ENCODE data around the gene ZNF26. TPM values are rescaled to one million over a fixed set of nuclear protein-coding genes. Genes with fewer than 3 reads are reported as not detected.
"Not testable (repeated sequence)": the region's sequence is repeated elsewhere in the genome, so short reads cannot be mapped to it uniquely, and the experiment has no call there.

The ZNF26 gene
- total and polyA plus RNA-seq, 2 donors (not counting 1 experiment from before 2014, with no cell fraction given) = 36.0 to 38.3 TPM

DNA sequence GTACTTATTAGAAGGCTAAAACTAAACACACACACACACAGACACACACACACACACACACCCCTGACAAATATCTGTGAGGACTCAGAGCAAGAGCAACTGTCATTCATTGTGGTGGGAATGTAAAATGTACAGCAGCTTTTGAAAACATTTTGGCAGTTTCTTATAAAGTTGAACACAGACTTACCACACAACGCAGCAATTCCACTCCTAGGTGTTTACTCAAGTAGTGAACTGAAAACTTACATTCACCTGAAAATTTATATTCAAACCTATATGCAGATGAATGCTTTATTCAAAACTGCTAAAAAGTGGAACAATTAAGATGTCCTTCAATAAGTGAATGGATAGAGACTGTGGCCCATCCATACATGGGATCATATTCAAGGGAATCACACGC is 48.7 kb upstream of the ZNF26 start:
- H3K9me3 ChIP-seq (ENCODE audit: control extremely low read depth in 1 of 3, control insufficient read depth in 2 of 3, insufficient read depth in 1 of 3, low read length in 2 of 3) = peaks cover 0 to 73% (median 49%) of the 10 kb centered on the region in 3 donors
- H3K79me2 ChIP-seq (ENCODE audit: control insufficient read depth, insufficient read depth, low read length) = no peaks in the 10 kb centered on the region
- no peaks in the 10 kb centered on the region for H3K4me1 Mint-ChIP-seq
- peaks cover 29% of the 10 kb centered on the region for H3K9me3 Mint-ChIP-seq (ENCODE audit: insufficient read depth)
- no peaks in the 10 kb centered on the region for H3K4me1 ChIP-seq (ENCODE audit: control insufficient read depth in 2 of 2, insufficient read depth in 2 of 2, low read length in 2 of 2)
- H3K27ac Mint-ChIP-seq = no peak overlapping the region
- no peak overlapping the region for H3K4me3 ChIP-seq (ENCODE audit: control extremely low read depth in 1 of 5, extremely low read depth in 1 of 5, insufficient read depth in 1 of 5, low read depth in 2 of 5, low read length in 4 of 5)
- H4K20me1 ChIP-seq (ENCODE audit: control insufficient read depth, insufficient read depth, low read length, poor library complexity, severe bottlenecking) = no peaks in the 10 kb centered on the region
- H3K27ac ChIP-seq (ENCODE audit: low read length in 2 of 2) = no peak overlapping the region
- no peak for TF ChIP-seq EZH2 (IDR thresholded peaks at IDR 0.05; ENCODE audit: borderline replicate concordance, insufficient read depth, low read depth, low read length, poor library complexity, severe bottlenecking)
- TF ChIP-seq, protein P1, sequence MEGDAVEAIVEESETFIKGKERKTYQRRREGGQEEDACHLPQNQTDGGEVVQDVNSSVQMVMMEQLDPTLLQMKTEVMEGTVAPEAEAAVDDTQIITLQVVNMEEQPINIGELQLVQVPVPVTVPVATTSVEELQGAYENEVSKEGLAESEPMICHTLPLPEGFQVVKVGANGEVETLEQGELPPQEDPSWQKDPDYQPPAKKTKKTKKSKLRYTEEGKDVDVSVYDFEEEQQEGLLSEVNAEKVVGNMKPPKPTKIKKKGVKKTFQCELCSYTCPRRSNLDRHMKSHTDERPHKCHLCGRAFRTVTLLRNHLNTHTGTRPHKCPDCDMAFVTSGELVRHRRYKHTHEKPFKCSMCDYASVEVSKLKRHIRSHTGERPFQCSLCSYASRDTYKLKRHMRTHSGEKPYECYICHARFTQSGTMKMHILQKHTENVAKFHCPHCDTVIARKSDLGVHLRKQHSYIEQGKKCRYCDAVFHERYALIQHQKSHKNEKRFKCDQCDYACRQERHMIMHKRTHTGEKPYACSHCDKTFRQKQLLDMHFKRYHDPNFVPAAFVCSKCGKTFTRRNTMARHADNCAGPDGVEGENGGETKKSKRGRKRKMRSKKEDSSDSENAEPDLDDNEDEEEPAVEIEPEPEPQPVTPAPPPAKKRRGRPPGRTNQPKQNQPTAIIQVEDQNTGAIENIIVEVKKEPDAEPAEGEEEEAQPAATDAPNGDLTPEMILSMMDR (IDR thresholded peaks at IDR 0.05) = no peak
- intact Hi-C loops (cut with micrococcal nuclease) = no loop called here
- DNase-seq (no peak), ATAC-seq (ENCODE audit: low read depth) (no peak)
- no peak overlapping the region for H3K4me2 ChIP-seq (replicated peaks; ENCODE audit: low read depth, low read length, poor library complexity, severe bottlenecking)
- H3K9ac ChIP-seq (ENCODE audit: low read length) = no peak overlapping the region
- H2AFZ ChIP-seq (ENCODE audit: insufficient read depth, low read depth, low read length, poor library complexity, severe bottlenecking) = no peak overlapping the region
- POLR2A ChIA-PET = no interaction called here
- no CpG with 5 or more reads among the region's 2 CpGs for WGBS (ENCODE audit: insufficient coverage)
- no peaks in the 10 kb centered on the region for H3K27me3 Mint-ChIP-seq
- CTCF ChIA-PET = no interaction called here
- H3K4me3 Mint-ChIP-seq = no peak overlapping the region
- H3K27me3 ChIP-seq (replicated peaks in 1 of 4; ENCODE audit: control extremely low read depth in 1 of 4, control insufficient read depth in 3 of 4, insufficient read depth in 4 of 4, low read length in 3 of 4) = no peaks in the 10 kb centered on the region
- peaks cover 0 to 13% of the 10 kb centered on the region in 2 experiments for H3K36me3 ChIP-seq (replicated peaks in 1 of 2; ENCODE audit: control extremely low read depth in 1 of 2, control insufficient read depth in 1 of 2, extremely low read depth in 1 of 2, insufficient read depth in 2 of 2, low read length in 1 of 2)

DNA sequence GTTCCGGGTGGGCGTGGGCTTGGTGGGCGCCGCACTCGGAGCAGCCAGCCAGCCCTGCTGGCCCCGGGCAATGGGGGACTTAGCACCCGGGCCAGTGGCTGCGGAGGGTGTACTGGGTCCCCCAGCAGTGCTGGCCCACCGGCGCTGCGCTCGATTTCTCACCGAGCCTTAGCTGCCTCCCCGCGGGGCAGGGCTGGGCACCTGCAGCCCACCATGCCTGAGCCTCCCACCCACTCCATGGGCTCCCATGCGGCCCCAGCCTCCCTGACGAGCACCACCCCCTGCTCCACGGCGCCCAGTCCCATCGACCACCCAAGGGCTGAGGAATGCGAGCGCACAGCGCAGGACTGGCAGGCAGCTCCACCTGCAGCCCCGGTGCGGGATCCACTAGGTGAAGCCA is 47.4 kb upstream of the ZNF26 start:
- H3K27me3 Mint-ChIP-seq; CTCF ChIA-PET; H2AFZ ChIP-seq (ENCODE audit: insufficient read depth, low read depth, low read length, poor library complexity, severe bottlenecking); H3K79me2 ChIP-seq (ENCODE audit: control insufficient read depth, insufficient read depth, low read length); H3K4me3 ChIP-seq (ENCODE audit: control extremely low read depth in 1 of 5, extremely low read depth in 1 of 5, insufficient read depth in 1 of 5, low read depth in 2 of 5, low read length in 4 of 5); H3K9ac ChIP-seq (ENCODE audit: low read length); H3K4me2 ChIP-seq (replicated peaks; ENCODE audit: low read depth, low read length, poor library complexity, severe bottlenecking); H4K20me1 ChIP-seq (ENCODE audit: control insufficient read depth, insufficient read depth, low read length, poor library complexity, severe bottlenecking); POLR2A ChIA-PET; H3K4me1 ChIP-seq (ENCODE audit: control insufficient read depth in 2 of 2, insufficient read depth in 2 of 2, low read length in 2 of 2); H3K4me3 Mint-ChIP-seq; H3K4me1 Mint-ChIP-seq; intact Hi-C loops (cut with micrococcal nuclease); DNase-seq; ATAC-seq (ENCODE audit: low read depth); H3K27ac Mint-ChIP-seq; H3K27ac ChIP-seq (ENCODE audit: low read length in 2 of 2); H3K27me3 ChIP-seq (replicated peaks in 1 of 4; ENCODE audit: control extremely low read depth in 1 of 4, control insufficient read depth in 3 of 4, insufficient read depth in 4 of 4, low read length in 3 of 4): not testable (repeated sequence)
- 97% methylated on average over 7 of the region's 25 CpGs for WGBS (ENCODE audit: insufficient coverage)
- Histone ChIP-seq H3K36me3 (replicated peaks in 1 of 2; ENCODE audit: control extremely low read depth in 1 of 2, control insufficient read depth in 1 of 2, extremely low read depth in 1 of 2, insufficient read depth in 2 of 2, low read length in 1 of 2) (peaks cover 0 to 23% of the 10 kb centered on the region in 2 experiments), H3K9me3 (ENCODE audit: control extremely low read depth in 1 of 3, control insufficient read depth in 2 of 3, insufficient read depth in 1 of 3, low read length in 2 of 3) (peaks cover 0 to 79% (median 41%) of the 10 kb centered on the region in 3 donors)
- peaks cover 26% of the 10 kb centered on the region for H3K9me3 Mint-ChIP-seq (ENCODE audit: insufficient read depth)

Data from B cell (primary cell).